Lower leg skin (tissue), 3 donors: ENCODE results near the gene ESPN.

Source experiments
- CTCF ChIP-seq, 3 donors: fragments of 450-650 bp; IDR thresholded peaks; one replicate each; pipeline ENCODE4 v1.5.1; 2016; ENCODE audit warnings: antibody characterized with exemption in 3 of 3, mild to moderate bottlenecking in 3 of 3, moderate library complexity in 2 of 3
- POLR2A ChIP-seq, 2 donors: fragments of 450-650 bp; IDR thresholded peaks; one replicate each; pipeline ENCODE4 v1.6.1; 2016 to 2017; ENCODE audit warnings: antibody characterized with exemption in 2 of 2, mild to moderate bottlenecking in 1 of 2, moderate library complexity in 1 of 2

- no peak for TF ChIP-seq CTCF (IDR thresholded peaks at IDR 0.05)
- TF ChIP-seq POLR2A (IDR thresholded peaks at IDR 0.05): no peak
These were observed 22.9 kb upstream of the ESPN start for GRCh38 chr1:6401673-6402072.
